ENCODE results near the gene FSIP2. TPM values are rescaled to one million over a fixed set of nuclear protein-coding genes. Genes with fewer than 3 reads are reported as not detected.

Gene FSIP2, protein sequence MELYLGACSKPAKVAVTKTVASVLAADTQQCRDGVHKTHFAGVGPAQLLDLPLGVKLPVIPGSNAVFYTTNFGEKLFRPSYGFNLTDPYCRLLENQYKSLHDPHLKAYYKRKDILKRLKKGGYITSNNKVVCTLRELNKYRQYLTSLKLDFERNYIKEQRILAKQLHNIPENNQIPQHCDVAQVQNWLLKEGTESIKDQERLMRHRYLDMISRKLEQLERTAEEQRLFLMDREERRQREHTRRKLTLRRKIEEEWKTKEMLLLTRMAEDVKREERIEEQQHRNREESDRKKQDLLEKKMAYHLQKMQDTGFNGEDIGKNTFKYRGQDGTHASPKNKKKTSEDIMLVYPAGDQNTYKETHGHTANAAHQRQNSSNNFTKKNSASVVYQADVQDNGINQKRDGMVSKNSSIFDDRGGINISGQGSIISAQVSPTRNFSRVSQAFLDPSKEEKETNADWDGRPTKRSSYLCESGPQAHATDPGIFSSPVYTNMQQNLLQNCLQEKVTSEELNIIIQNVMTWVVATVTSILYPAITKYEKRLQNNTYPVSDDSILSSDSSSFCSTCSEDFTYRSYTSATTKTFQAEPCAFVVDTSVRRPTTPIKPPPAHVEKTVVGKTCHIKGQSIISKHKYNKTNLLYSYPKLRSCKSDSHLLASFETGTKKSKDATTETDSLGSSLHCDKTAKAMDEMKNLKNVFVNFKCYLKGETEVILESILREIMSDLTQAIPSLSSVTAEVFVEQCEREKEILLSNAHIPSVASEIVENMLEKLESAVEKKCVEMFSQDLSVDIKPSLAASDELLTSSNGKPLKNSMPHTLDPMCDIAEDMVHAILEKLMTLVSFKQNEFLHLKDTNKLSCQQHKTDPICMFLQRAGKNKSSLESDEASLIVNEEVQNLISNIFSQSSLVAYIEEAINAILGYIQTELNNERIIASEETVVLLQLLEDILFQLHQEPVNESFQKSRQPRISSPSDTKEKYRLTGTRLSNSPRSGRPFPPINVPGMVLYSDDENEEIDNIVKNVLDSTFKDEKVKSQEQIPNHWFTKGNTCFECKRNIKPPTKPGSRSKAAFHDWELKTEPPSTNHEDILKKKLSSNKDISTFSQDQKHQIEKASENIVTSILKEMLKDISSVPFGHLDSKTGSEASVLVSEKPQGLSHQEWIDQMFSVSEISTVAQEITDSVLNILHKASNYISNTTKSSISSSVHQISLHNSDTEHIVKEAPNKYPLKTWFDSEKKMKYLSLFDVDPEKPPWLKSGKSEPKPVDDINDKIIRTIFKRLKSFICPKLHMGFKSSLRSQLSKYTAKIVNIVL (N-terminal part only)
- 0.49 and 0.65 TPM in 2 replicates for total RNA-seq

GRCh38 chr2:185738679-185739472, at the start of gene FSIP2:
FSIP2 (plus strand) TSS chr2:185738804; CDS start chr2:185738895, 91 bp downstream.

Measured in hair follicle dermal papilla cell (primary cell).